ENCODE results near the gene CLSTN2. TPM values are rescaled to one million over a fixed set of nuclear protein-coding genes. Genes with fewer than 3 reads are reported as not detected.
A peak's percentile ranks its signal among the peaks of the same experiment; 100 is the strongest.

CLSTN2 gene
- total RNA-seq, 2 donors from 2014 or later, result 3.5 to 60.3 TPM

- Histone ChIP-seq H3K27ac (no peak overlapping the region), H3K27me3 (replicated peaks; ENCODE audit: insufficient read depth) (no peaks in the 10 kb centered on the region), H3K36me3 (no peaks in the 10 kb centered on the region), H3K4me3 (no peak overlapping the region), H3K4me1 (replicated peaks) (no peaks in the 10 kb centered on the region), H3K9me3 (no peaks in the 10 kb centered on the region)
- WGBS, result 92% methylated on average over 3 of the region's 3 CpGs
- intact Hi-C loops (cut with DNase I), result no loop called here
- DNase-seq (ENCODE audit: low spot score), result no peak
- TF ChIP-seq POLR2AphosphoS5 (IDR thresholded peaks at IDR 0.05), result no peak
- TF ChIP-seq POLR2A (IDR thresholded peaks at IDR 0.05), result no peak
- no peak for TF ChIP-seq CTCF (IDR thresholded peaks at IDR 0.05)
Measured at GRCh38 chr3:140597364-140597763, 662.4 kb downstream of the CLSTN2 start.

- WGBS, result 64% methylated on average over 2 of the region's 2 CpGs
- intact Hi-C loops (cut with DNase I), result no loop called here
- Histone ChIP-seq H3K9me3 (no peaks in the 10 kb centered on the region), H3K27ac (no peak overlapping the region), H3K4me1 (replicated peaks) (no peaks in the 10 kb centered on the region), H3K27me3 (replicated peaks; ENCODE audit: insufficient read depth) (no peaks in the 10 kb centered on the region), H3K4me3 (no peak overlapping the region), H3K36me3 (no peaks in the 10 kb centered on the region)
- TF ChIP-seq POLR2AphosphoS5 (IDR thresholded peaks at IDR 0.05) (peak; percentile 18), POLR2A (IDR thresholded peaks at IDR 0.05) (no peak), CTCF (IDR thresholded peaks at IDR 0.05) (no peak)
- no peak for DNase-seq (ENCODE audit: low spot score)
Measured at GRCh38 chr3:140597792-140598191, 662.8 kb downstream of the CLSTN2 start.

GRCh38 chr3:140599009-140599408 lies 664.0 kb downstream of the CLSTN2 start:
- Histone ChIP-seq H3K36me3 (no peaks in the 10 kb centered on the region), H3K9me3 (no peaks in the 10 kb centered on the region), H3K4me3 (no peak overlapping the region), H3K27ac (no peak overlapping the region), H3K27me3 (replicated peaks; ENCODE audit: insufficient read depth) (no peaks in the 10 kb centered on the region), H3K4me1 (replicated peaks) (no peaks in the 10 kb centered on the region)
- DNase-seq (ENCODE audit: low spot score), result no peak
- TF ChIP-seq CTCF (IDR thresholded peaks at IDR 0.05) (no peak), POLR2A (IDR thresholded peaks at IDR 0.05) (no peak), POLR2AphosphoS5 (IDR thresholded peaks at IDR 0.05) (no peak)
- intact Hi-C loops (cut with DNase I), result no loop called here

DNA sequence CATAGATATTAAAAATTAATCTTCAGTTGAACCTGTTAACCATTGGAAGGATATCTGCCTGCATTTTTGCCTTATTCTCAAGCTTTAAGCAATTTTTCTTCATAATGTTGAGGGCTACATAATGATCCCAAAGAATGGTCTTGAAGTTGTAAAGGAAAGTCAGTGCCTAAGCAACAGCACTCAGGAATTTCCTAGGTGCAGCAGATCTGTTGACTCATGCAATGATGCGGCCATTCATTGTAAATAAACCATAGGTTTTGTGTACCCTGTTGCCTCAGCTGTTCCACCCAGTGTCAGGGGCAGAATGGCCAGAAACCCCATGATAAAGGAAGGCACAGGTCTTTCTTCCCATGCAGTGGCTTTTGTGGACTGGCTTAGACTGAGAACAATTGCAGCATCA lies 664.5 kb downstream of the CLSTN2 start:
- DNase-seq (ENCODE audit: low spot score), result no peak
- TF ChIP-seq CTCF (IDR thresholded peaks at IDR 0.05) (no peak), POLR2A (IDR thresholded peaks at IDR 0.05) (no peak)

DNA sequence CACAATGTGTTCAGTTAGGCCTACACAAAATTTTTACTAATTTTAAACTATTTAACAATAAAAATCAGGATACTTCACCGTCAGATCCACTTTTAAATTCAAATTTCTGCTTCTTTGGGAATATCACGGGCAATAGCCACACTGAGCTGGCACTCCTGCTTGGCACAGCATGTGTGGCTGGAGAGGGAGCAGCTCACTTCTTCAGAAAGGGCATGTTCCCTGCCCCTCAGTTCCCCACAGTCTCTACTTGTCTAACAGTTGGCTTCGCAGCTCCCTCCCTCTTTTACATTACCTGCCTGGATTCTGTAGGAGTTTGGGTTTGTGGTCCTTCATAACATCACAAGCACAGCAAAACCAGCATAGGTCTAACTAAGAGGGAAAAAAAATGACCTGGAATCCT lies 666.9 kb downstream of the CLSTN2 start:
- no peak overlapping the region for H3K27ac ChIP-seq
- H3K4me1 ChIP-seq (replicated peaks), result no peaks in the 10 kb centered on the region
- TF ChIP-seq POLR2A (IDR thresholded peaks at IDR 0.05) (no peak), POLR2AphosphoS5 (IDR thresholded peaks at IDR 0.05) (no peak), CTCF (IDR thresholded peaks at IDR 0.05) (no peak)
- DNase-seq (ENCODE audit: low spot score), result no peak
- WGBS, result 97% methylated on average over 3 of the region's 3 CpGs
- no peaks in the 10 kb centered on the region for H3K9me3 ChIP-seq
- intact Hi-C loops (cut with DNase I), result no loop called here
- H3K36me3 ChIP-seq, result no peaks in the 10 kb centered on the region
- H3K4me3 ChIP-seq, result no peak overlapping the region
- no peaks in the 10 kb centered on the region for H3K27me3 ChIP-seq (replicated peaks; ENCODE audit: insufficient read depth)

More for the DNA sequence above, 664.5 kb downstream of the CLSTN2 start:
- WGBS, result 75% methylated on average over 1 of the region's 1 CpG
- no peaks in the 10 kb centered on the region for H3K4me1 ChIP-seq (replicated peaks)
- no peaks in the 10 kb centered on the region for H3K9me3 ChIP-seq
- no peaks in the 10 kb centered on the region for H3K27me3 ChIP-seq (replicated peaks; ENCODE audit: insufficient read depth)
- intact Hi-C loops (cut with DNase I), result no loop called here
- no peaks in the 10 kb centered on the region for H3K36me3 ChIP-seq
- no peak overlapping the region for H3K4me3 ChIP-seq
- H3K27ac ChIP-seq, result no peak overlapping the region

All from prostate gland (tissue), 2 donors.